Prostate gland (tissue), 2 donors: Measurements from ENCODE around the gene CLCNKA.

ENCODE experiments used
- POLR2A ChIP-seq: fragments of 450-650 bp; IDR thresholded peaks from one replicate; pipeline ENCODE4 v1.6.1; 2016; ENCODE audit warnings: antibody characterized with exemption, mild to moderate bottlenecking
- TF ChIP-seq, protein P1 (sequence below), 4 experiments: fragments of 200-600 bp in 2 of 4; fragments of 450-650 bp in 2 of 4; sonication (generic) in 2 of 4; IDR thresholded peaks; 1 replicate in 3 of 4; 2 replicates in 1 of 4; pipeline ENCODE4 v1.5.1; 2016 to 2019; ENCODE audit warnings: antibody characterized with exemption in 4 of 4, mild to moderate bottlenecking in 2 of 4, moderate library complexity in 2 of 4

DNA sequence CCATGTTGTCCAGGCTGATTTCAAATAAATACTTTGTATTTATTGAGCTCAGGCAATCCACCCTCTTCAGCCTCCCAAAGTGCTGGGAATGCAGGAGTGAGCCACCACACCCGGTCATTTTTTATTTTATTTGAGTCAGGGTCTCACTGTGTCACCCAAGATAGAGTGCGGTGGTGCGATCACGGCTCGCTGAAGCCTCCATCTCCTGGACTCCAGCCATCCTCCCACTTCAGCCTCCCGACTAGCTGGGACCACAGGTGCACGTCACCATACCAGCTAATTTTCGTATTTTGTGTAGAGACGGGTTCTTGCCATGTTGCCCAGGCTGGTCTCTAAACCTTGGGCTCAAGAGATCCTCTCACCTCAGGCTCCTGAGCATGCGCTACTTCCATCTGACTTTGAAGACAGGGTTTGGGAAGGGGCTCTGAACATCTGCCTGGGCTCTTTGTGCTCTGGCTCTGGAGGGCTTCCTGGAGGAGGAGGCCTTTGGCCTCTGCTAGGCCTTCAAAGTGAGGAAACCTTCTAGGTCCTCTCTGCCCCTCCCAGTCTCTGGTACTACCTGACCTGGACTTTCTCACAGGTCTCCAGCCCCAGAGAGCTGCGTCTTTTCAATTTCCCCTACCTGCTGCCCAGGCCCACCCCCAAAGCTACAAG, 9.8 kb upstream of the CLCNKA start:
- TF ChIP-seq, protein P1, sequence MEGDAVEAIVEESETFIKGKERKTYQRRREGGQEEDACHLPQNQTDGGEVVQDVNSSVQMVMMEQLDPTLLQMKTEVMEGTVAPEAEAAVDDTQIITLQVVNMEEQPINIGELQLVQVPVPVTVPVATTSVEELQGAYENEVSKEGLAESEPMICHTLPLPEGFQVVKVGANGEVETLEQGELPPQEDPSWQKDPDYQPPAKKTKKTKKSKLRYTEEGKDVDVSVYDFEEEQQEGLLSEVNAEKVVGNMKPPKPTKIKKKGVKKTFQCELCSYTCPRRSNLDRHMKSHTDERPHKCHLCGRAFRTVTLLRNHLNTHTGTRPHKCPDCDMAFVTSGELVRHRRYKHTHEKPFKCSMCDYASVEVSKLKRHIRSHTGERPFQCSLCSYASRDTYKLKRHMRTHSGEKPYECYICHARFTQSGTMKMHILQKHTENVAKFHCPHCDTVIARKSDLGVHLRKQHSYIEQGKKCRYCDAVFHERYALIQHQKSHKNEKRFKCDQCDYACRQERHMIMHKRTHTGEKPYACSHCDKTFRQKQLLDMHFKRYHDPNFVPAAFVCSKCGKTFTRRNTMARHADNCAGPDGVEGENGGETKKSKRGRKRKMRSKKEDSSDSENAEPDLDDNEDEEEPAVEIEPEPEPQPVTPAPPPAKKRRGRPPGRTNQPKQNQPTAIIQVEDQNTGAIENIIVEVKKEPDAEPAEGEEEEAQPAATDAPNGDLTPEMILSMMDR (IDR thresholded peaks at IDR 0.05) = no peak
- TF ChIP-seq POLR2A = no peak
